ENCODE results near the gene HBB. TPM values are rescaled to one million over a fixed set of nuclear protein-coding genes. Genes with fewer than 3 reads are reported as not detected.
"Not testable (repeated sequence)": the region's sequence is repeated elsewhere in the genome, so short reads cannot be mapped to it uniquely, and the experiment has no call there.

HBB gene
- total RNA-seq (2014; rRNA removed; shearing (Covaris generic); ENCODE audit: low replicate concordance) = not detected in 2 replicates

GRCh38 chr11:5226732-5227310, at the start of gene HBB:
Gene HBB, minus strand, starts transcription at chr11:5227071. Its CDS starts 50 bp downstream, at chr11:5227021.
- in situ Hi-C loops (cut with HindIII; ENCODE audit: low pct_unique_long_range_greater_than_20kb, low sequenced_read_pairs) = no loop called here

GRCh38 chr11:5275369-5276110, 48.7 kb upstream of the HBB start:
- in situ Hi-C loops (cut with HindIII; ENCODE audit: low pct_unique_long_range_greater_than_20kb, low sequenced_read_pairs) = no loop called here
- DNase-seq (ENCODE audit: low read depth) = no peak

More at GRCh38 chr11:5226732-5227310, at the start of gene HBB:
- DNase-seq (ENCODE audit: low read depth) = no peak

- DNase-seq (ENCODE audit: low read depth) = no peak
- in situ Hi-C loops (cut with HindIII; ENCODE audit: low pct_unique_long_range_greater_than_20kb, low sequenced_read_pairs) = no loop called here
These were observed 47.5 kb upstream of the HBB start for GRCh38 chr11:5274395-5274794.

DNA sequence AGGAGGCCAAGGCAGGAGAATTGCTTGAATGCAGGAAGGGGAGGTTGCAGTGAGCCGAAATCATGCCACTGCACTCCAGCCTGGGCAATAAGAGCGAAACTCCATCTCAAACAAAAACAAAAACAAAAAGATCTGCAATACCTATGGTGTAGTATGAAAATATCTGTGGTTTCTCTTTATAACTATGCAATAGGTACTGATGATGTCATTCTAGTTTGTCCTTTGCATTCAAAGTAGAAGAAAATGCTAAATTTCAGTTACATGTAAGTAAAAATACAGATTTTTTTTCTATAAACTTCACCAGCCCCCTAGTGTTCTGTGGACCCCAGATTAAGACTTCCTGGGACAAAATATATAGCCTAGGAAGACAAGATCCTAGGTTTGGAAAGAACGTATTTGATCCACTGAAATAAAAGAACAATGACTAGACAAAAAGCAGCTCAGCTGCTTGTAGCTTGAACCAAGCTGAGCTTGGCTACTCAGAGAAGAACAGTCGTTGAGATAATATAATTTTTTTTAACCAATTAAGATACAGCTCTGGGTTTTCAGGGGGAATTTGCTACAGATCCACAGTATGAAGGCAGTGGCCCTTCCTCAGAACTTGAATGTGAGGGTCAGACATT, 45.6 kb upstream of the HBB start:
- in situ Hi-C loops (cut with HindIII; ENCODE audit: low pct_unique_long_range_greater_than_20kb, low sequenced_read_pairs) = no loop called here
- no peak for DNase-seq (ENCODE audit: low read depth)

- in situ Hi-C loops (cut with HindIII; ENCODE audit: low pct_unique_long_range_greater_than_20kb, low sequenced_read_pairs) = no loop called here
- no peak for DNase-seq (ENCODE audit: low read depth)
These were observed 42.9 kb upstream of the HBB start, which contains the start of gene HBE1 for GRCh38 chr11:5269715-5270147. Gene HBE1, minus strand, starts transcription at chr11:5269945. Its CDS starts 55 bp downstream, at chr11:5269890.

DNA sequence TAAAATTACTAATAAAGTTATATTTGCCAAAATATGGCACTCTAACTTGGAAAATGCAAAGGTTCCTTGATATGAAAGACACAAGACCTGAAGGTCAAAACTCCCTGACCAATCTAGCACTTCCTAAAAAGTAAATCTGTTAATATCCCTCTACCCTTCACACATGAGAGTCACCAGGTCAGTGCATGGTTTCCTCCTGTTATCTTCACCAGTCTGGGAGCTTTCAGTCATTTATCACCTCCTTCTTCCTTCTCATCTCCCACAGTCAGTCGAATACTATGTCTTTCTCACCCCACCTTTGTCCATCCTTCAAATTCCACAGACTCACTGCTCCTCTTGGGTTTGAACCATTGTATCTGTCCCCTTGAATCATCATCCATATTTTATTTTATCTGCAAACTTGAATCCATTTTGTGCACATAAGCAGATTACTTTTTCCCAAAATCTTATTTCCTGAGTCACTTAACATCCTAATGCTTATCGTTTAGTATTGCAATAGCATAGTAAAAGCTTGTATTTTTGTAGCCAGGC, 40.2 kb upstream of the HBB start:
- in situ Hi-C loops (cut with HindIII; ENCODE audit: low pct_unique_long_range_greater_than_20kb, low sequenced_read_pairs) = no loop called here
- DNase-seq (ENCODE audit: low read depth) = no peak

DNA sequence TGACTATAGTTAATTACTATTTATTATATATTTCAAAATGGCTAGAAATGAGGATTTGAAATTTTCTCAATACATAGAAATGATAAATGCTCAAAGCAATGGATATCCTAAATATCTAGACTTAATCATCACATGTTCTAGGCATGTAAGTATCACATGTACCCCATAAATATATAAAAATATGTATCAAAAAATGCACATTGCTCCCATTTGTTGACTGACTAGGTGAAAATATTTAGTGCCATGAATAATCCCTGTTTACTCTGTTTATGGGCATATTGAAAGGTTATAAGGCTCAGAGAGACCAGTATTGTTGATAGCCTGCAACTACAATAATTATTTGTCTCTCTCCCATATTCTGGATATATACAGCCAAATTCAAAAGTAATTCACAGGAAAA, 39.7 kb upstream of the HBB start:
- DNase-seq (ENCODE audit: low read depth) = no peak
- in situ Hi-C loops (cut with HindIII; ENCODE audit: low pct_unique_long_range_greater_than_20kb, low sequenced_read_pairs) = no loop called here

- no peak for DNase-seq (ENCODE audit: low read depth)
- in situ Hi-C loops (cut with HindIII; ENCODE audit: low pct_unique_long_range_greater_than_20kb, low sequenced_read_pairs) = no loop called here
These were observed 39.0 kb upstream of the HBB start for GRCh38 chr11:5265832-5266231.

GRCh38 chr11:5258543-5259262, 31.8 kb upstream of the HBB start:
- in situ Hi-C loops (cut with HindIII; ENCODE audit: low pct_unique_long_range_greater_than_20kb, low sequenced_read_pairs) = no loop called here
- no peak for DNase-seq (ENCODE audit: low read depth)

DNA sequence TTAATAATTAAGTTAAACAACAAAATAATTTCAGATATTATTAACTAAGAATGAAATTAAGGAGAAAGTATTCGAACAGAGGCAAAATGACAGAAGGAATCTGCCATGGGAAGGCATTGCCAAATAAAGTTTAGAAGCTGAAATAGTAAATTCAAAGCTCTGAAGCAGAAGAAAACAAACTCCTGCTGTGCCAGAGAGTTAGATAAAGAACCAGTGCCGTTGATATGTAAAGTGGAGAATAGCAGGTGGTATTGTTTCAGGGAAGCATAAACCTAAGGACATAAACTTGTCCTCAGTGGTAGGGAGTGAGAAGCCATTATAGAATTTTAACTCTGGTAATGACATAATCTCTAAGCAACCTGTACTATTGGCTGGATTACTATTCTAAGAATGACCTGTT, 30.4 kb upstream of the HBB start:
- no peak for DNase-seq (ENCODE audit: low read depth)
- in situ Hi-C loops (cut with HindIII; ENCODE audit: low pct_unique_long_range_greater_than_20kb, low sequenced_read_pairs) = no loop called here

- in situ Hi-C loops (cut with HindIII; ENCODE audit: low pct_unique_long_range_greater_than_20kb, low sequenced_read_pairs); DNase-seq (ENCODE audit: low read depth): not testable (repeated sequence)
These were observed 28.0 kb upstream of the HBB start, which contains the start of gene HBG2 for GRCh38 chr11:5254646-5255413. Gene HBG2, minus strand, starts transcription at chr11:5254781. Its CDS starts 53 bp downstream, at chr11:5254728.

DNA sequence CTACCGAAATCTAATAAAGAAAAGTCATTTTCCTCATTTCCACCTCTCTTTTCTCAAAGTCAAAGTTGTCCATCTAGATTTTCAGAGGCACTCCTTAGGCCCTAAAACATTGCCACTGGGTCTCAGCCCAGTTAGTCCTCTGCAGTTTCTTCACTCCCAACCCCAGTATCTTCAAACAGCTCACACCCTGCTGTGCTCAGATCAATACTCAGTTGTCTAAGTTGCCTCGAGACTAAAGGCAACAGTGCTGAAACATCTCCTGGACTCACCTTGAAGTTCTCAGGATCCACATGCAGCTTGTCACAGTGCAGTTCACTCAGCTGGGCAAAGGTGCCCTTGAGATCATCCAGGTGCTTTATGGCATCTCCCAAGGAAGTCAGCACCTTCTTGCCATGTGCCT, 27.2 kb upstream of the HBB start:
- in situ Hi-C loops (cut with HindIII; ENCODE audit: low pct_unique_long_range_greater_than_20kb, low sequenced_read_pairs); DNase-seq (ENCODE audit: low read depth): not testable (repeated sequence)

DNA sequence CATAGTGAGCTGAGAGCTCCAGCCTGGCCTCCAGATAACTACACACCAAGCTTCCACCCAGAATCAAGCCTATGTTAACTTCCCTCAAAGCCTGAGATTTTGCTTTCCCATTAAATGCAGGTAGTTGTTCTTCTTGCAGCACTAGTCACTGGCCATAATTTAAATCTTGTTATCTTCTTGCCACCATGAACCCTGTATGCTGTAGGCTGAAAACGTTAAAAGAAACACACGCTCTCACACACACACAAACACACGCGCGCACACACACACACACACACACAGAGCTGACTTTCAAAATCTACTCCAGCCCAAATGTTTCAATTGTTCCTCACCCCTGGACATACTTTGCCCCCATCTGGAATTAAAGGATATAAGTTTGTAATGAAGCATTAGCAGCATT, 26.6 kb upstream of the HBB start:
- in situ Hi-C loops (cut with HindIII; ENCODE audit: low pct_unique_long_range_greater_than_20kb, low sequenced_read_pairs); DNase-seq (ENCODE audit: low read depth): not testable (repeated sequence)

DNA sequence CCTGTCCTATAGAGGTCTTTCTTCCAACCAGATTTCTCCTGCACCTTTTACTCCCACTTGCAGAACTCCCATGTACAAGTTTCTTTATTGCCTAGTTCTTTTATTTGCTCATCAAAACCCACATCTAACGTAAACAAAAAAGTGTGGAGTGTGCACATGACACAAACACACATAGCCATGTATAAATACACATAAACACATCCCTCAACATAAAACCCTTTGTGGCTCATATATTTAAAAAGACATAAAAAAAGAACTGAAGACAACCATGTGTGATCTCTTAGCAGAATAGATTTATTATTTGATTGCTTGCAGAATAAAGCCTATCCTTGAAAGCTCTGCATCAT, 26.0 kb upstream of the HBB start:
- in situ Hi-C loops (cut with HindIII; ENCODE audit: low pct_unique_long_range_greater_than_20kb, low sequenced_read_pairs) = no loop called here
- no peak for DNase-seq (ENCODE audit: low read depth)

DNA sequence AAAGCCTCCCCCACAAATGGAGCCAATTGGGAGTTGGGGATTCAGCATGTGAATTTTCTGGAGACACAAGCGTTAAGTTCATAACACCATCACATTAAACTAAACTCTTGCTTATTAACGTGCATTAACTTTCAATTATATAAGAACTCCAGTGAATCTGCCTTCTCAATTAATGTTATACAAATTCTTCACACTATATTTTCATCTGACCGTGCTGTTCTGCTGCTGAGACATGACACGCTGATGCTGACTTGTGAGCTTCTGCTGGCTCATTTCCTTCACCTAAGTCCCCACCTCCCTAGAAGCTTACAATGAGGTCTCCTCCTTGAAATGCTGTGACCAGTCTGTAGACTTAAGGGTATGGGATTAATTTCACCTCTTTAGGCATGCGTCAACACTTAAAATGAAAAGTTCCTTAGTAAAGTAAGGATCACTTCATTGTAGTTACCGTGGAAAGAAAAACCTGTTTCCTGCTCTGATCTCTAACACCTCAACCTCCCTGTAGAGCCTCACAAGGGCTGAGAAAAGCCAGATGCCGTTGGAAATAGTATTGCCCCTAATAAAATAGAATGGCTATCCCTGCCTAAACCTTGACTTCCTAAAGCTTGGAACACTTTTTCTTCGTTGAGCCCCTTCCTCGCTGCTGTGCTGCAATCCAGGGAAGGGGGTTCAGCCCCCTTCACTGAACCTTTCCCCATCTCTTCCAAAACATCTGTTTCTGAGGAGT, 25.5 kb upstream of the HBB start:
- no peak for DNase-seq (ENCODE audit: low read depth)
- in situ Hi-C loops (cut with HindIII; ENCODE audit: low pct_unique_long_range_greater_than_20kb, low sequenced_read_pairs) = no loop called here

DNA sequence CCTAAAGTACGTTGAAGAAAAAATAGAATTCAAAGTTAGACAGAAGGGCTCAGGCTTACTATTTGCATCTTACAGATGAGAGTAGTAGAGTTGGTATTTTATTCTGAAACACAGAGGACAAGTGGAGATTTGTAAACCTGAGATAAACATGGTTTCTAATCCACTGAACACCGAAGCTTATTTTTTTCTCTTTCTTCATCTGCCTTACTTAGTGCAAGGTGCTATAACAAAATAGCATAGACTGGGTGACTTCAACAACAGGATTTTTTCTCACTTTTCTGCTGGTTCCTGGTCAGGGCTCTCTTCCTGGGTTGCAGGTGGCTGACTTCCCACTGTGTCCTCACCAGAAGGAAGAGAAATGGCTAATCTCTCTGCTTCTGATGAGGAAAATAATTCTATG, 24.9 kb upstream of the HBB start:
- in situ Hi-C loops (cut with HindIII; ENCODE audit: low pct_unique_long_range_greater_than_20kb, low sequenced_read_pairs) = no loop called here
- DNase-seq (ENCODE audit: low read depth) = no peak

GRCh38 chr11:5250543-5251204, 23.8 kb upstream of the HBB start:
- DNase-seq (ENCODE audit: low read depth) = no peak
- in situ Hi-C loops (cut with HindIII; ENCODE audit: low pct_unique_long_range_greater_than_20kb, low sequenced_read_pairs) = no loop called here
